ENCODE results near the gene HLA-DQA1.
A peak's percentile ranks its signal among the peaks of the same experiment; 100 is the strongest.

HLA-DQA1 gene

DNA sequence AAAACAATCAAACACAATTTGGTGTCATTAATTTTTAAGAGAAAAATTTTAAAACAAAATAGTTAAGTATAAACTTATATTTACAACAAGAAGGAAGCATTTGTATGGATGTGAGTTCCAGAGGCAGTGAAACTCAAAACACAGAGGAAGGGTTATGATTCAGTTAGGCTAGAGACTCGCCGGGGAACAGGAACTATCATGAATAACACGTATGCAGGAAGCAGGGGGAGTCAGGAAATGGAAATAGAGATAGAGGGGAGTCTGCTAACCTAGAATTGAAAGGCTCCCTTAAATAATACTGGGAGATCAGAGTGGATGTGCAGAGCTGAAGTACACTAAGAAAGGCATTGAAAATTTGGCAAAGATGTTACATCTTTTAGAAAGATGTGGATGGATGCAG is 33.3 kb upstream of the HLA-DQA1 start:
- H3K4me3 ChIP-seq (replicated peaks; ENCODE audit: low read depth, low read length), result no peak overlapping the region
- TF ChIP-seq, protein P1, sequence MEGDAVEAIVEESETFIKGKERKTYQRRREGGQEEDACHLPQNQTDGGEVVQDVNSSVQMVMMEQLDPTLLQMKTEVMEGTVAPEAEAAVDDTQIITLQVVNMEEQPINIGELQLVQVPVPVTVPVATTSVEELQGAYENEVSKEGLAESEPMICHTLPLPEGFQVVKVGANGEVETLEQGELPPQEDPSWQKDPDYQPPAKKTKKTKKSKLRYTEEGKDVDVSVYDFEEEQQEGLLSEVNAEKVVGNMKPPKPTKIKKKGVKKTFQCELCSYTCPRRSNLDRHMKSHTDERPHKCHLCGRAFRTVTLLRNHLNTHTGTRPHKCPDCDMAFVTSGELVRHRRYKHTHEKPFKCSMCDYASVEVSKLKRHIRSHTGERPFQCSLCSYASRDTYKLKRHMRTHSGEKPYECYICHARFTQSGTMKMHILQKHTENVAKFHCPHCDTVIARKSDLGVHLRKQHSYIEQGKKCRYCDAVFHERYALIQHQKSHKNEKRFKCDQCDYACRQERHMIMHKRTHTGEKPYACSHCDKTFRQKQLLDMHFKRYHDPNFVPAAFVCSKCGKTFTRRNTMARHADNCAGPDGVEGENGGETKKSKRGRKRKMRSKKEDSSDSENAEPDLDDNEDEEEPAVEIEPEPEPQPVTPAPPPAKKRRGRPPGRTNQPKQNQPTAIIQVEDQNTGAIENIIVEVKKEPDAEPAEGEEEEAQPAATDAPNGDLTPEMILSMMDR (IDR thresholded peaks at IDR 0.05; ENCODE audit: low read length, missing control alignments), result no peak
- DNase-seq (ENCODE audit: low read depth), result no peak

DNA sequence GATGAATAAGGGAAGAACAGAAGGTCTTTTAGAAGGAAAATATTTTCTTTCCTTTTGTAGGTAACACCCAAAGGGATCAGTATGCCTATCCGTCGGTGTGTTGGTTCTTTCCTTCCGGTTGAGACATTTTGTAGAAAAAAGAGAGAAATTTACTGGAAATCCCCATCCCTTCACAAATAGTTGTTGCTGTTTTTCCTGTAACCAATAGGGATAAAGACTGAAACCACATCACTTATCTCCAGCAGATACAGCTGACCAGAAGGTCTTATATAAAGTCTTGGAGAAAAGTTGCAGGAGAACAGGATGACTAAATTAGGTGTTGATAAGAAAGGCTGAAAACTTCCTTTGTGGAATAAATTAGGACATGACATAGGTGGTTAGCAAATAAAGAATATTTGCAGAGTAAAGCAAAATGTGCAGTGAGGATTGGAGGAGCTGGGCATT is 32.8 kb upstream of the HLA-DQA1 start:
- TF ChIP-seq, protein P1 (IDR thresholded peaks at IDR 0.05; ENCODE audit: low read length, missing control alignments), result no peak
- DNase-seq (ENCODE audit: low read depth), result peak; percentile 18
- no peak overlapping the region for H3K4me3 ChIP-seq (replicated peaks; ENCODE audit: low read depth, low read length)

DNA sequence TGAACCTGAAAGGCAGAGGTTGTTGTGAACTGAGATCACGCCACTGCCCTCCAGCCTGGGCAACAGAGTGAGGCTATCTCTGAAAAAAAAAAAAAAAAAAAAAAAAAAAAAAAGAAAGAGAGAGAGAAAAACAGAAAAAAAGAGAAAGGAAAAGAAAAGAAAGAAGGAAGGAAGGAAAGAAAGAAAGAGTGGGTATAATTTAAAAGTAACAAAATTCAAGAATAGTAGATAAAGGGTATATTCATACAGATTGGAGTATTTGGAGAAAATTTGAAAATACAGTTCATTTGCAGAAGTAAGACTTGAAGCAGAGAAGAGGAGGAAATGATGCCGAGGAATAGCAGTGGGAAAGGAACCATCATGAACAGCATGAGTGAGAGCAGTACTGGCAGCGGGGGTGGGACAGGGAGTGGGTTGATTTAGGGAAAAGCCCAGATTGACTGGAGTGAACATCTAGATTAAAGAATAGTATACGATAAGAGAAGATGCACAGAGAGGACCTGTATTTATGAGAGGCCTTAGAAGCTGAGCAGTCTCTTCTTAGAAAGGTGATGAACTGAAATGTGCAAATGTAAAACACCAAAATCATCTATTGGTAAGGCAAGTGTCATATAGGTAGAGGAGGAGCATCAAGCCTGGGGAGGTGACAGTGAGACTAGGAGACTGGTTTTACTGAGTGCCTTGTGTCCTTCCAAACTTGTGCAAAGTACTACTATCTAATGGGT is 29.8 kb upstream of the HLA-DQA1 start:
- DNase-seq (ENCODE audit: low read depth), result no peak
- H3K4me3 ChIP-seq (replicated peaks; ENCODE audit: low read depth, low read length), result no peak overlapping the region
- TF ChIP-seq, protein P1 (IDR thresholded peaks at IDR 0.05; ENCODE audit: low read length, missing control alignments), result no peak

DNA sequence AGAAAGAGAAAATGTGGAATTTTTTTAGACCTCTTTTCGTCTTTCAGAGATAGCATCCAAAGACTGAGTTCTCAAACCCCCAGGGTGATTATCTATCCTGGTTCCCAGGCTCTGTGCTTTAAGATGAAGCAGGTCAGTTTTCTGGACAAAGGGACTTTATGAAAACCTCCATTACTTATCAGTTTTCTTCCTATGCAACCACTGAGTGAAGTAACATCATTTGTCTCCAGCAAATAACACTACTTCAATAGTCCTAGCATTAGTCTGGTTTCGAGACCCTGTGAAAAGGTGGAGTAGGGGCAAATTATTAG is 29.3 kb upstream of the HLA-DQA1 start:
- DNase-seq (ENCODE audit: low read depth), result no peak
- no peak overlapping the region for H3K4me3 ChIP-seq (replicated peaks; ENCODE audit: low read depth, low read length)
- TF ChIP-seq, protein P1 (IDR thresholded peaks at IDR 0.05; ENCODE audit: low read length, missing control alignments), result no peak

DNA sequence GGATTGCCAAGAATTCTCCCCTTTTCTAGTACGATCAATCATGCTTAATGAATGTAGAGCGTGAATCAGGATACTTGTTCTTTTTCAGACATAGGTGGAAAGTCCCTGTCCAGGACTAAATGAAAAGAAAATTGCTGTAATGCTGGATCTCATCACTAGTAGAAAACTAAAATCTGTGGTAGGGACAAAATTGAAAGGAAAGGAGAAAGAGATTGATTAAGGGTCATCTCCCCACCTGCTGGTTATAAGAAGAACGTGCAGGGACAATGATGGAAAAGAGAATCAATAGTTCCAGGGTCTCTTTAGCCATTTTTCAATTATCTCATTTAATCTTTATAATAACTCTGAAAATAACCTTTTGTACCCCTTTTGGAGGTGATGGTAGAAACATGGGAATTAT is 28.8 kb upstream of the HLA-DQA1 start:
- no peak overlapping the region for H3K4me3 ChIP-seq (replicated peaks; ENCODE audit: low read depth, low read length)
- no peak for DNase-seq (ENCODE audit: low read depth)
- TF ChIP-seq, protein P1 (IDR thresholded peaks at IDR 0.05; ENCODE audit: low read length, missing control alignments), result no peak

DNA sequence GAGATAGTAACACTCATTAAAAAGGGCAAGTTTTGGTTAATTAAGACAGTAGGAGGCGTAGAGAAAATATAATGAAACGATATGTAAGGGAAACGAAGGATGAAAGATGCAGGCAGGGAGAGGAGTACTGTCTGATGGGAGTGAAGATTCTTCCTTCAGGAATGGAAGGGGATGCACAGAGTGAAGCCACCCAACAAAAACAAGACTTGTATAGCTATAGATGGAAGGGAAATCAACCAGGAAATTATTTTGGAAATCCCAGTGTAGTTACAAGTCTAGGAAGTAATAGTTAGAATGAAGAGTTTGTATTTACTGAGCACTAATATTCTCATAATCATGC is 27.8 kb upstream of the HLA-DQA1 start:
- no peak for DNase-seq (ENCODE audit: low read depth)
- no peak overlapping the region for H3K4me3 ChIP-seq (replicated peaks; ENCODE audit: low read depth, low read length)
- TF ChIP-seq, protein P1 (IDR thresholded peaks at IDR 0.05; ENCODE audit: low read length, missing control alignments), result no peak

Data from fibroblast of pulmonary artery (primary cell).